C4-2B (cell line): ENCODE measurements around the gene CD19.
"Not testable (repeated sequence)": the region's sequence is repeated elsewhere in the genome, so short reads cannot be mapped to it uniquely, and the experiment has no call there.

Experiments used
- H3K27ac ChIP-seq: fragments of 450-650 bp; 2 replicates; pipeline ENCODE4 v1.5.1; 2017
- CTCF ChIP-seq: fragments of 450-650 bp; conservative IDR thresholded peaks from 2 replicates; pipeline ENCODE4 v1.5.1; 2017; ENCODE audit warnings: mild to moderate bottlenecking
- ZFX ChIP-seq: fragments of 450-650 bp; IDR thresholded peaks from 2 replicates; pipeline ENCODE4 v1.6.1; 2017

The CD19 gene

GRCh38 chr16:28975158-28975599, 43.4 kb downstream of the CD19 start:
- TF ChIP-seq ZFX (0 out of 2 replicates have a peak, but pooled peaks have one; percentile 17), CTCF (no peak)
- H3K27ac ChIP-seq, result peak overlapping the region; percentile 68

GRCh38 chr16:28977703-28978662, 46.2 kb downstream of the CD19 start:
- TF ChIP-seq ZFX, result no peak
- peak; percentile 87 for TF ChIP-seq CTCF
- H3K27ac ChIP-seq, result no peak overlapping the region

- not testable (repeated sequence) for H3K27ac ChIP-seq
- TF ChIP-seq CTCF, result peak; percentile 27; the same call in 1 of the 2 replicates
Observed at GRCh38 chr16:28980330-28980729, 48.6 kb downstream of the CD19 start.

GRCh38 chr16:28980929-28981328, 49.2 kb downstream of the CD19 start:
- no peak overlapping the region for H3K27ac ChIP-seq
- no peak for TF ChIP-seq CTCF
- TF ChIP-seq ZFX, result no peak

GRCh38 chr16:28981517-28981916, 49.7 kb downstream of the CD19 start:
- TF ChIP-seq ZFX (no peak), CTCF (peak; percentile 82)
- no peak overlapping the region for H3K27ac ChIP-seq

- no peak overlapping the region for H3K27ac ChIP-seq
Observed at GRCh38 chr16:28982418-28982817, 50.6 kb downstream of the CD19 start.

More at GRCh38 chr16:28982418-28982817, 50.6 kb downstream of the CD19 start:
- TF ChIP-seq ZFX (no peak), CTCF (no peak)
